A673 (cell line): ENCODE measurements around the gene CHD9. TPM values are rescaled to one million over a fixed set of nuclear protein-coding genes. Genes with fewer than 3 reads are reported as not detected.

Source experiments
- Bru-seq: library from RNA; stranded (reverse); fragments of 400-500 nt; gene quantifications from one replicate; lab custom pipeline; 2021; lab: Mats Ljungman, UMichigan
- BruChase-seq, 2 experiments: library from RNA; stranded (reverse); fragments of 400-500 nt; gene quantifications; one replicate each; lab custom pipeline; 2021; lab: Mats Ljungman, UMichigan
- BruUV-seq: library from RNA; stranded (reverse); fragments of 400-500 nt; replicated peaks from 2 replicates; lab custom pipeline; 2021; lab: Mats Ljungman, UMichigan
- CTCF ChIA-PET: fragments of 300-600 bp; sonication (Branson Sonifier 250); formaldehyde crosslinking; loops from one replicate; lab custom pipeline; 2022; ENCODE audit warnings: antibody characterized with exemption; lab: Charles Lee
- POLR2A ChIA-PET: fragments of 300-600 bp; sonication (Branson Sonifier 250); formaldehyde crosslinking; loops from one replicate; lab custom pipeline; 2022; ENCODE audit warnings: antibody characterized with exemption; ENCODE audit not compliant: low non-redundant PET; lab: Charles Lee
- DNase-seq: peaks from one replicate; pipeline ENCODE4 v3.0.0-alpha.2; 2015; ENCODE audit warnings: low spot score
- H3K27ac ChIP-seq: fragments of 200-600 bp; sonication (generic); 2 replicates; pipeline ENCODE4 v1.5.1; 2016; ENCODE audit warnings: mixed run types, low read depth, mild to moderate bottlenecking, mixed read lengths, antibody characterized with exemption, low read length; ENCODE audit not compliant: poor library complexity, severe bottlenecking
- H3K27me3 ChIP-seq: fragments of 200-600 bp; sonication (generic); replicated peaks from 2 replicates; pipeline ENCODE4 v1.6.1; 2017; ENCODE audit warnings: mixed run types, low read depth, mild to moderate bottlenecking, mixed read lengths, antibody characterized with exemption, low read length; ENCODE audit not compliant: insufficient read depth, poor library complexity
- H3K36me3 ChIP-seq: fragments of 200-600 bp; sonication (generic); 2 replicates; pipeline ENCODE4 v1.6.1; 2016; ENCODE audit warnings: mixed run types, mild to moderate bottlenecking, mixed read lengths, antibody characterized with exemption, low read length; ENCODE audit not compliant: insufficient read depth, poor library complexity, severe bottlenecking
- H3K4me1 ChIP-seq: fragments of 200-600 bp; sonication (generic); 2 replicates; pipeline ENCODE4 v1.6.1; 2017; ENCODE audit warnings: mixed run types, mild to moderate bottlenecking, mixed read lengths, antibody characterized with exemption, low read length; ENCODE audit not compliant: insufficient read depth, poor library complexity, severe bottlenecking
- H3K4me3 ChIP-seq: fragments of 200-600 bp; sonication (generic); 2 replicates; pipeline ENCODE4 v1.5.1; 2016; ENCODE audit warnings: low read depth, mixed run types, mild to moderate bottlenecking, mixed read lengths, low read length; ENCODE audit not compliant: poor library complexity, severe bottlenecking
- H3K9me3 ChIP-seq: fragments of 200-600 bp; sonication (generic); 2 replicates; pipeline ENCODE4 v1.6.1; 2016; ENCODE audit warnings: mixed run types, low read depth, mild to moderate bottlenecking, mixed read lengths, antibody characterized with exemption, low read length; ENCODE audit not compliant: poor library complexity, severe bottlenecking
- EZH2 ChIP-seq: fragments of 200-600 bp; sonication (generic); IDR thresholded peaks from 2 replicates; pipeline ENCODE4 v1.6.1; 2017; ENCODE audit warnings: borderline replicate concordance, low read depth, mild to moderate bottlenecking, mixed read lengths, antibody characterized with exemption, low read length; ENCODE audit not compliant: poor library complexity, severe bottlenecking
- intact Hi-C: fragments of 100-400 bp; cut with micrococcal nuclease; formaldehyde crosslinking; loops from one replicate; pipeline ENCODE4 v1.10.0; 2022; ENCODE audit not compliant: unreplicated experiment
- long read RNA-seq: library from polyadenylated mRNA; stranded (forward); transcript quantifications from one replicate; pipeline ENCODE4 v2.0.0, GENCODE V29; 2022
- total RNA-seq: library from RNA; stranded (reverse); gene quantifications from 2 replicates; pipeline ENCODE4 v1.2.3, GENCODE V29; 2021
- TF ChIP-seq, protein P1 (sequence below): fragments of 300-800, 200-600 bp; sonication (generic); conservative IDR thresholded peaks from 2 replicates; pipeline ENCODE4 v1.5.1; 2017; ENCODE audit warnings: low read depth, mild to moderate bottlenecking, antibody characterized with exemption, low read length, moderate library complexity, mixed read lengths

Gene CHD9, protein sequence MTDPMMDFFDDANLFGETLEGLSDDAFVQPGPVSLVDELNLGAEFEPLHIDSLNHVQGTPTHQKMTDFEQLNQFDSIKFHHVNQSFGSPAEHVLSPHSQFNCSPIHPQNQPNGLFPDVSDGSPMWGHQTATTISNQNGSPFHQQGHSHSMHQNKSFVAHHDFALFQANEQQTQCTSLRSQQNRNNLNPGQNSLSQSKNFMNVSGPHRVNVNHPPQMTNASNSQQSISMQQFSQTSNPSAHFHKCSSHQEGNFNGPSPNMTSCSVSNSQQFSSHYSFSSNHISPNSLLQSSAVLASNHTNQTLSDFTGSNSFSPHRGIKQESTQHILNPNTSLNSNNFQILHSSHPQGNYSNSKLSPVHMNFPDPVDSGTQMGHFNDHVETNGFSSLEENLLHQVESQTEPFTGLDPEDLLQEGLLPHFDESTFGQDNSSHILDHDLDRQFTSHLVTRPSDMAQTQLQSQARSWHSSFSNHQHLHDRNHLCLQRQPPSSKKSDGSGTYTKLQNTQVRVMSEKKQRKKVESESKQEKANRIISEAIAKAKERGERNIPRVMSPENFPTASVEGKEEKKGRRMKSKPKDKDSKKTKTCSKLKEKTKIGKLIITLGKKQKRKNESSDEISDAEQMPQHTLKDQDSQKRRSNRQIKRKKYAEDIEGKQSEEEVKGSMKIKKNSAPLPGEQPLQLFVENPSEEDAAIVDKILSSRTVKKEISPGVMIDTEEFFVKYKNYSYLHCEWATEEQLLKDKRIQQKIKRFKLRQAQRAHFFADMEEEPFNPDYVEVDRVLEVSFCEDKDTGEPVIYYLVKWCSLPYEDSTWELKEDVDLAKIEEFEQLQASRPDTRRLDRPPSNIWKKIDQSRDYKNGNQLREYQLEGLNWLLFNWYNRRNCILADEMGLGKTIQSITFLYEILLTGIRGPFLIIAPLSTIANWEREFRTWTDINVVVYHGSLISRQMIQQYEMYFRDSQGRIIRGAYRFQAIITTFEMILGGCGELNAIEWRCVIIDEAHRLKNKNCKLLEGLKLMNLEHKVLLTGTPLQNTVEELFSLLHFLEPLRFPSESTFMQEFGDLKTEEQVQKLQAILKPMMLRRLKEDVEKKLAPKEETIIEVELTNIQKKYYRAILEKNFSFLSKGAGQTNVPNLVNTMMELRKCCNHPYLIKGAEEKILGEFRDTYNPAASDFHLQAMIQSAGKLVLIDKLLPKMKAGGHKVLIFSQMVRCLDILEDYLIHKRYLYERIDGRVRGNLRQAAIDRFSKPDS (N-terminal part only)
- total RNA-seq (64.1 and 76.8 TPM in 2 replicates), Bru-seq, nascent RNA (percentile 91 among the genes with signal in this experiment), BruChase-seq, experiment 1, labeled RNA remaining after a 2-hour chase (percentile 87 among the genes with signal in this experiment), BruChase-seq, experiment 2, labeled RNA remaining after a 6-hour chase (percentile 84 among the genes with signal in this experiment)
- long read RNA-seq, transcript CHD9-204 (2 exons, 720 nt): major isoform, 5 of 26 reads
- long read RNA-seq, partial matches to known transcripts: 7 of 26 reads
- long read RNA-seq, other reads (novel, unspliced or antisense): 11 of 26 reads

DNA sequence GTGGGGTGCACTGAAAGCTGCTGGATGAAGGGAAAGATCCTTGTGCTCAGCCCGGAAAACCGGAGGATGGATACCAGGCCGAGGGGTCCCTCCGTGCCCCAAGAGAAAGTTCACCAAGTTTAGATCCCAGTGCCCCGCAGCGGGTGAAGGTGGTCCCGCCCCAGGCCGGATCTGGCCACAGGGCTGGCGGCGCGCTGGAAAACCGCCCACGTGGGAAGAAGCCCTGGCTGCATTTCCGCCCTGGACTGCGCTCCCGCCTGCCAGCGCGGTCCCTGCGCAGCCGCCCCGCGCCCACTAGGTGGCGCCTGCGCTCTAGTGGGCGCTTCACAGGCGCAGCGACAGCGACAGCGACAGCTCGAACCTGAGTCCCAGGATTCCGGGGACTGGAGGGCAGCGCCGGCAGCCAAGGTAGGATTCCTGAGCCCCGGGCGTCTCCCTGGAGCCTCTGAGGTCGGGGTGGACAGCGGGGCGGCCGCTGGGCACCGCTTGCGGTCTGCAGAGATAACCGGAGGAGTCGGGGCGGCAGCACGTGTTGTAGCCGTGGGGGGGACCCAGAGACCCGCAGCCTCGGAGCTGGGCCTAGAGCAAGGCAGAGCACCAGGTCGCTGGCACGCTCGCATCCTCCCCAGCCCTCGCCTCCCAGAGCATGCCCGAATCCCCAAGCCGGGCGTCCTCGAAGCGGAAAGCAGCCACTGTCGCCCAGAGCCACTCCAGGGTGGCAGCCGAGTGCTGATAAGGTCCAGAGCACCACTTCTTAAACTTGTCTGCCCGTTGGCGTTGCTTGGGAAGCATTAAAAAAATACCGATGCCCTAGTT, at the start of gene CHD9:
TSS of gene CHD9 (plus strand) at position 322 of the 816 bp plus-strand sequence. CDS start 101,099 bp downstream, outside the sequence.
- Histone ChIP-seq H3K9me3 (no peaks in the 10 kb centered on the region), H3K4me3 (peak within 1 kb of the TSS; percentile 62), H3K27ac (peak within 1 kb of the TSS; percentile 79), H3K36me3 (no peaks in the 10 kb centered on the region), H3K27me3 (no peaks in the 10 kb centered on the region), H3K4me1 (peaks cover 28% of the 10 kb centered on the region)
- intact Hi-C loops: loop anchor here (1.0 to 10.0 kb wide), 6 partner anchors 44 to 450 kb away; partner anchors contain the start of gene AKTIP
- BruUV-seq: no TSS peak
- POLR2A ChIA-PET: interaction anchor here (0.6 kb wide), 2 partner anchors 46 to 56 kb away, joined by 3 to 5 read pairs; no protein-coding TSS in a partner anchor
- CTCF ChIA-PET: interaction anchor here (0.6 to 1.7 kb wide), 8 partner anchors 13 to 229 kb away, joined by 3 to 15 read pairs (median 4); no protein-coding TSS in a partner anchor
- peak; percentile 94 for DNase-seq
- TF ChIP-seq, protein P1, sequence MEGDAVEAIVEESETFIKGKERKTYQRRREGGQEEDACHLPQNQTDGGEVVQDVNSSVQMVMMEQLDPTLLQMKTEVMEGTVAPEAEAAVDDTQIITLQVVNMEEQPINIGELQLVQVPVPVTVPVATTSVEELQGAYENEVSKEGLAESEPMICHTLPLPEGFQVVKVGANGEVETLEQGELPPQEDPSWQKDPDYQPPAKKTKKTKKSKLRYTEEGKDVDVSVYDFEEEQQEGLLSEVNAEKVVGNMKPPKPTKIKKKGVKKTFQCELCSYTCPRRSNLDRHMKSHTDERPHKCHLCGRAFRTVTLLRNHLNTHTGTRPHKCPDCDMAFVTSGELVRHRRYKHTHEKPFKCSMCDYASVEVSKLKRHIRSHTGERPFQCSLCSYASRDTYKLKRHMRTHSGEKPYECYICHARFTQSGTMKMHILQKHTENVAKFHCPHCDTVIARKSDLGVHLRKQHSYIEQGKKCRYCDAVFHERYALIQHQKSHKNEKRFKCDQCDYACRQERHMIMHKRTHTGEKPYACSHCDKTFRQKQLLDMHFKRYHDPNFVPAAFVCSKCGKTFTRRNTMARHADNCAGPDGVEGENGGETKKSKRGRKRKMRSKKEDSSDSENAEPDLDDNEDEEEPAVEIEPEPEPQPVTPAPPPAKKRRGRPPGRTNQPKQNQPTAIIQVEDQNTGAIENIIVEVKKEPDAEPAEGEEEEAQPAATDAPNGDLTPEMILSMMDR: peak; percentile 99
- no peak for TF ChIP-seq EZH2

DNA sequence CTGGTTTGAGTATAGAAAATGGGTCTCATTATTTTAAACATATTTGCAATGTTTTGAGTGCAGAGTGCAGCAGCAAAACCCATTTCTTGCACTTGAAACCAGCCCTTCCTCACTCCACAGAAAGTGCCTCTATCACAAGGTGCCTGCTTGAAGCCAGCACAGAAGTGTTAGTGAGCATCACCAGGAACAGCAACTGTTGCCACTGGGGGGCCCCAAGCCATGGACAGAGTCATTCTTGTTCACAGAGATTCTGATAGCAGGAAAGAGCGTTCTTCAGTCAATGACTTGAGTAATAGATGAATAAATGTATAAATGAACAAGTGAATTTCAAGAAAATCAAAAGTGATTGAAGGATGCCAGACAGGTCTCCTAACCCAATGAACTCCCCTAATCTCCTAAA, 47.7 kb upstream of the CHD9 start:
- POLR2A ChIA-PET: no interaction called here
- H3K4me1 ChIP-seq: no peaks in the 10 kb centered on the region
- DNase-seq: no peak
- no peak overlapping the region for H3K27ac ChIP-seq
- H3K36me3 ChIP-seq: no peaks in the 10 kb centered on the region
- H3K9me3 ChIP-seq: no peaks in the 10 kb centered on the region
- intact Hi-C loops: no loop called here
- no peaks in the 10 kb centered on the region for H3K27me3 ChIP-seq
- TF ChIP-seq EZH2: no peak
- TF ChIP-seq, protein P1: no peak
- BruUV-seq: no TSS peak
- CTCF ChIA-PET: no interaction called here
- H3K4me3 ChIP-seq: no peak overlapping the region
